T-helper 2 cell treated with Interferon-gamma antibody and Interleukin-4, amounts not matched to agents 5 μg/mL and 100 μg/mL, for 36 hours (primary cell): ENCODE results near the gene TPTE.
"Not testable (repeated sequence)": the region's sequence is repeated elsewhere in the genome, so short reads cannot be mapped to it uniquely, and the experiment has no call there.

ENCODE experiments used
- DNase-seq: peaks from one replicate; pipeline ENCODE4 v3.0.0; 2021; ENCODE audit warnings: low spot score
- H3K27ac Mint-ChIP-seq: one replicate; pipeline ENCODE4 v1.8.0; 2021; ENCODE audit warnings: mild to moderate bottlenecking, mixed read lengths
- H3K27me3 Mint-ChIP-seq: one replicate; pipeline ENCODE4 v1.8.0; 2021; ENCODE audit warnings: low read depth, mixed read lengths
- H3K36me3 Mint-ChIP-seq: one replicate; pipeline ENCODE4 v1.8.0; 2021; ENCODE audit warnings: low read depth, mixed read lengths
- H3K4me1 Mint-ChIP-seq: one replicate; pipeline ENCODE4 v1.8.0; 2021; ENCODE audit warnings: low read depth, mixed read lengths
- H3K4me3 Mint-ChIP-seq: one replicate; pipeline ENCODE4 v1.8.0; 2022; ENCODE audit warnings: mild to moderate bottlenecking, moderate library complexity, mixed read lengths
- H3K9me3 Mint-ChIP-seq: one replicate; pipeline ENCODE4 v1.8.0; 2021; ENCODE audit warnings: mixed read lengths

TPTE gene

DNA sequence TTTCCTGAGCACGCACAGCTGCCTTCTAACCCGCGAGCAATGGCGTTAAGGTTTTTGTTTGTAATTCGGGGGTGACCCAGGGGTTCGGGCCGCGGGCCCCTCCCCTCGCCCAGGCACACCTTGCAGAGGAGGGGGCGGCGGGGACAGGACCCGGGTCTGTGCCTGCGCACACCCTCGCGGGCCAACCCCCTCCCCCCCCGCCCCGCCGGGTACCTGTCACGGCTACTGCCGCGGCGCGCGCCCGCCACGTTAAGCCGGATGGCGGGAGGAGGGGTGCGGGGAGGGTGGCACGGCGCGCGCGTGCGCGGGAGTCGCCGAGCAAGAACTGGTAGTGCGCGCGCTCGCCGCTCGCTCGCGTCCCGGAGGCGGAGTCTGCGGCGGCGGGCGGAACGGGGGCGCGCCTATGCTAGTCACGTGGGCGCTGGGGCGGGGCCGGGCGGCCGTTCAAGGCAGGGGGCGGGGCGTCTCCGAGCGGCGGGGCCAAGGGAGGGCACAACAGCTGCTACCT is at the start of gene TPTE:
TPTE (plus strand) TSS at position 493 of the 508 bp plus-strand sequence. CDS start 17,141 bp downstream, outside the sequence.
- H3K9me3 Mint-ChIP-seq = peaks cover 52% of the 10 kb centered on the region
- no peak within 1 kb of the TSS for H3K27ac Mint-ChIP-seq

DNA sequence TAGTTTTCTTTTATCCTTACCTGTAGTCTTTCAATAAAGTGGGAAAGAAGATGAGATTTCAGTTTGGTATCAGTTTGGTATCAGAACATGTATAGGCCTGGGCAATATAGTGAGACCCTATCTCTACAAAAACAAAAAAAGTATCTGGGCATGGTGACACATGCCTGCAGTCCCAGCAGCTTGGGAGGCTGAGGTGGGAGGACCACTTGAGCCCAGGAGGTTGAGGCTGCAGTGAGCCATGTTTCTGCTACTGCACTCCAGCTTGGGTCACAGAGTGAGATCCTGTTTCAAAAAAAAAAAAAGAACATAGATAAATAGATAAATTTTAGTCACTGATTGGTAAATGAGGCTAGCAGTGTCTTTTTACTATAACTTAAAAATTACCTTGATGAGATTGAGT is 49.4 kb upstream of the TPTE start:
- H3K27me3 Mint-ChIP-seq, DNase-seq, H3K4me3 Mint-ChIP-seq, H3K36me3 Mint-ChIP-seq, H3K4me1 Mint-ChIP-seq, H3K27ac Mint-ChIP-seq: not testable (repeated sequence)
- H3K9me3 Mint-ChIP-seq = peaks cover 13% of the 10 kb centered on the region

More for the DNA sequence above, at the start of gene TPTE:
- no peaks in the 10 kb centered on the region for H3K27me3 Mint-ChIP-seq
- H3K36me3 Mint-ChIP-seq = peaks cover 2% of the 10 kb centered on the region
- no peak within 1 kb of the TSS for H3K4me3 Mint-ChIP-seq
- no peak for DNase-seq
- H3K4me1 Mint-ChIP-seq = no peaks in the 10 kb centered on the region

DNA sequence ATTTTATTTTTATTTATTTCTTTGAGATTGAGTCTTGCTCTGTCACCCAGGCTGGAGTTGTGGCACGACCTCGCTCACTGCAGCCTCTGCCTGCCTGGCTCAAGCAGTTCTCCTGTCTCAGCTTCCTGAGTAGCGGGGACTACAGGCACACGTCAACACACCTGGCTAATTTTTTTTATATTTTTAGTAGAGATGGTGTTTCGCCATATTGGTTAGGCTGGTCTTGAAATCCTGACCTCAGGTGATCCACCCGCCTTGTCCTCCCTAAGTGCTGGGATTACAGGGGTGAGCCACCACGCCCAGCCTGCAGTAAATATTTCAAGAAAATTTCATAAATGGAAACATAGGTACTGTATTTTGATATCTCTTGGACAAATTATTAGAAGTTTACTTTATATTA is 43.6 kb upstream of the TPTE start:
- H3K4me3 Mint-ChIP-seq, H3K36me3 Mint-ChIP-seq, H3K27ac Mint-ChIP-seq, H3K4me1 Mint-ChIP-seq, DNase-seq, H3K27me3 Mint-ChIP-seq: not testable (repeated sequence)
- peaks cover 42% of the 10 kb centered on the region for H3K9me3 Mint-ChIP-seq

DNA sequence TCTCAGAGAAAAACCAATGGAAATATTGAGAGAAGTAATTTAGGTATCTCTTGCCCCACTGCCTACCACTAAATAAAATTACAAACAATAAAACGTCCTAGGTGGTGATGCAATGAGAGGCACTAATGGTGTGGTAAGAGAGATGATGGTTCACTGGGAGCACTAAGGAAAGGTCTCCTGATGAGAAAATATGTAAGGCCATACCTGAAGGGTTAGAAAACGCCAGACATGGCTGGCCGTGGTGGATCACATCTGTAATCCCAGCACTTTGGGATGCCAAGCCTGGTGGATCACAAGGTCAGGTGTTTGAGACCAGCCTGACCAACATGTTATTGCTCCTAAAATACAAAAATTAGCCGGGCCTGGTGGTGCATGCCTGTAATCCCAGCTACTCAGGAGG is 41.5 kb upstream of the TPTE start:
- not testable (repeated sequence) for DNase-seq, H3K4me3 Mint-ChIP-seq, H3K4me1 Mint-ChIP-seq, H3K27me3 Mint-ChIP-seq, H3K27ac Mint-ChIP-seq, H3K36me3 Mint-ChIP-seq
- peaks cover 45% of the 10 kb centered on the region for H3K9me3 Mint-ChIP-seq

DNA sequence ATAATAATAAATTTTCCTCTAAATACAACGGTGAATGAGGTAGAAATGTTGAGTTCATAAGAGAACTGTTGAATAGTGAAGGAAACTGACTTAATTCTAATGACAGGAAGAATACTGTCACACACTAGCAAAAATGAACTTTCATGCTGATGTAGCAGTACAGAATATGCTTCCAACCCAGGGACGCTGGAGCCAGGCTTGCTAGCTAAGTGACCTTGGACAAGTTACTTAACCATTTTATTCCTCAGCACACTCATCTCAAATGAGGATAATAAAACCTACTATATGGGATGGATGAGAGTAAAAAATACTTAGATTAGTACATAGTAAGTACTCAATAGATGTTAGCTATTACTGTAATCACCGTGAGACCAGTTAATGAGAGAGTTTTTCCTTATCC is 36.5 kb upstream of the TPTE start:
- H3K9me3 Mint-ChIP-seq = peaks cover 27% of the 10 kb centered on the region
- H3K4me1 Mint-ChIP-seq, H3K27ac Mint-ChIP-seq, DNase-seq, H3K36me3 Mint-ChIP-seq, H3K4me3 Mint-ChIP-seq, H3K27me3 Mint-ChIP-seq: not testable (repeated sequence)

DNA sequence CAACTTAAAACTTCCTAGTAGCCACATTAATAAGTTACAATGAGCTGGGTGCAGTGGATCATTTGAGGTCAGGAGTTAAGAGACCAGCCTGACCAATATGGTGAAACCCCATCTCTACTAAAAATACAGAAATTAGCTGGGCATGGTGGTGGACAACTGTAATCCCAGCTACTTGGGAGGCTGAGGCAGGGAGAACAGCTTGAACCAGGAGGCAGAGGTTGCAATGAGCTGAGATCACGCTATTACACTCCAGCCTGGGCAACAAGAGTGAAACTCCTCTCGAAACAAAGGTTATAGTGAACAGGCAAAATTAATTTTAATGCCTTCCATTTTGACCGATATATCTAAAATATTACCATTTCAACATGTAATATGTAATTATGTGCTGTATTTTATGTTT is 30.9 kb upstream of the TPTE start:
- not testable (repeated sequence) for H3K27me3 Mint-ChIP-seq, H3K4me3 Mint-ChIP-seq, DNase-seq, H3K36me3 Mint-ChIP-seq, H3K9me3 Mint-ChIP-seq, H3K27ac Mint-ChIP-seq, H3K4me1 Mint-ChIP-seq

DNA sequence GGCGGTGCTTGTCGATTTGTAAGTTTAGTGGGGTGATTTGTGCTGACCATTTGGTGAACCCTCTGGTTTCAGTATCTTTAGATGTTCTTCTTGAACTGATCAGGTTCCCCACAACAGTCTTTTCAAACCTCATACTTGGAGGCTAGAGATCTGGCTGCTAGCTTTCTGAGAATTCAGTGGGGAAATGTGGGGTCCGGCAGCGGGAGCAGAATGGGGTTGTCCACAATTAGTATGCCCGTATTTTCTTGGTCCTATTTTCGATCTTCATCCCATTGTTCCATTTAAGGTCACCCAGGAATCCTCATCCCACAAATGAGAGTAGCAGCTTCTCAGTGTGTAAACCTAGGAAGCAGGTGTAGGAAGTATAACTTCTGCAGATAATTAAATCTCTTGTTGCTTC is 10.3 kb upstream of the TPTE start:
- no peak overlapping the region for H3K4me3 Mint-ChIP-seq
- DNase-seq = no peak
- peaks cover 40% of the 10 kb centered on the region for H3K9me3 Mint-ChIP-seq
- H3K4me1 Mint-ChIP-seq = no peaks in the 10 kb centered on the region
- H3K27me3 Mint-ChIP-seq = no peaks in the 10 kb centered on the region
- H3K27ac Mint-ChIP-seq = no peak overlapping the region
- no peaks in the 10 kb centered on the region for H3K36me3 Mint-ChIP-seq

DNA sequence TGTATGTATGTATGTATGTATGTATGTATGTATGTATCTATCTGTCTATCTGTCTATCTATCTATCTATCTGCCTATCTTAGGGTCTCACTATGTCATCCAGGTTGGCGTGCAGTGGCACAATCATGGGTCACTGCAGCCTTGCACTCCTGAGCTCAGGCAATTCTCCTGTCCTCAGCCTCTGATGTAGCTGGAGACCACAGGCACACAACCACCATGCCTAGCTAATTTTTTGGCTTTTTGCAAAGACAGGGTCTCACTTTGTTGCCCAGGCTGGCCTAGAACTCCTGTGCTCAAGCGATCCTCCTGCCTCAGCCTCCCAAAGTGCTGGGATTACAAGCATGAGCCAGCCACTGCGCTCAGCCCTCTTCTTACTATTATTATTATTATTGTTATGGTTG is 4.5 kb upstream of the TPTE start:
- not testable (repeated sequence) for H3K4me3 Mint-ChIP-seq, H3K36me3 Mint-ChIP-seq, DNase-seq, H3K4me1 Mint-ChIP-seq, H3K27me3 Mint-ChIP-seq, H3K27ac Mint-ChIP-seq
- H3K9me3 Mint-ChIP-seq = peaks cover 58% of the 10 kb centered on the region

DNA sequence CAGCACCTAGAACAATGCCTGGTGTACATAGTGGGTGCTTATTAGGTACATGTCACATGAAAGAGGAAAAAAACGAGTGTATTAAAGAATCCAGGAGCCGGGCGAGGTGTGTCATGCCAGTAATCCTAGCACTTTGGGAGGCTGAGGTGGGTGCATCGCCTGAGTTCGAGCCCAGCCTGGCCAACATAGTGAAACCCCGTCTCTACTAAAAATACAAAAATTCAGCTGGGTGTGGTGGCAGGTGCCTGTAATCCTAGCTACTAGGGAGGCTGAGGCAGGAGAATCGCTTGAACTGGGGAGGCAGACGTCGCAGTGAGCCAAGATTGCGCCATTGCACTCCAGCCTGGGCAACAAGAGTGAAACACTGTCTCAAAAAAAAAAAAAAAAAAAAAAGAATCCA is 3.5 kb upstream of the TPTE start:
- peaks cover 64% of the 10 kb centered on the region for H3K9me3 Mint-ChIP-seq
- DNase-seq, H3K27me3 Mint-ChIP-seq, H3K4me3 Mint-ChIP-seq, H3K27ac Mint-ChIP-seq, H3K4me1 Mint-ChIP-seq, H3K36me3 Mint-ChIP-seq: not testable (repeated sequence)

DNA sequence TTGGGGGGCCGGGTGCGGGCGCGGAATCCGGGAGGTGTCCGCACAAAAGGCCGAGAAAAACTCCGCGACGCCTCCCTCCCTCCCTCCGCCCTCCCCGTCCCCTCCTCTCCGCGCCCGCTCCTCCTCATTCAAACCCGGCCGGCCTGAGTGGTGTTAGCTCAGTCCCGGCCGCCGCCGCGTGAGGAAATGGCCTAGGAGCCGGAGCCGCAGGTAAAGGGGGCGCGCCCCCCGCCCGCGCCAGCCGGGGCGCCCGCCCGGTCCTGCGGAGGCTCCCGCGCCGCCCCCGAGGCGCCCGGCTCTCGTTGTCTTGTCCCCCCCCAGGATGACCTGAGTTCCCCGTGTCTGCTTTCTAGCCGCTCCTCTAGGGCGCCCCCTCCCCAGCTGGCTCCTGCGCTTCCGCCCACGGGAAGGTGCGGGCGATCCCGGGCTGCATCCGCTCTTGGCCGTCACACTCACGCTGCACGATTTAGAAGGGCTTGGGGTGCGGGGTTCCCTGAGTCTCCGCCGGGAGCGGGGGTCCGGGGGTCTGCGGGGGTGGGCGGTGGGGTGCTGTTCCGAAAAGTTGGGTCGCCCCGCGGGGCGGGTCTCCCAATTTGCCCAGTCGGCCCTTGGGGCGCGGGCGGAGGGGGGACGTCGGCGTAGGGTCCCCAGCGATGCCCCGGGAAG is 585 bp downstream of the TPTE start:
- H3K4me3 Mint-ChIP-seq, H3K27ac Mint-ChIP-seq, DNase-seq, H3K36me3 Mint-ChIP-seq, H3K4me1 Mint-ChIP-seq, H3K27me3 Mint-ChIP-seq: not testable (repeated sequence)
- peaks cover 46% of the 10 kb centered on the region for H3K9me3 Mint-ChIP-seq

DNA sequence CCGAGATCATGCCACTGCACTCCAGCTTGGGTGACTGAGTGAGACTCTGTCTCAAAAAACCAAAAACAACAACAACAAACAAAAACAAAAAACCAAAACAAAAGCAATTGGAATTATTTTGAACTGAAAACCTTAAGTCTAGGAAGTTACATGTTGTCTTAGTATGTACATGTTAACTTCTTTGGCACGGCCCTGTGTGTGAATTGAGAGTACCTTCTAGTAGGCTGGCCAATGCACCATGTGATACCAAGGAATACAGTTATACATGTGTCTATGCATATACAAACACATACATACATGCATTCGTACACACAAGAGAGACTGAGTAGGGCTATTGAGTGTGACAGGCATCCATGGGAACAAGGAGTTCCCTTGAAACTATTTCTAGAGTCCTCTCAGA is 18.6 kb downstream of the TPTE start:
- Mint-ChIP-seq H3K4me1 (no peaks in the 10 kb centered on the region), H3K9me3 (peaks cover 16% of the 10 kb centered on the region), H3K4me3 (no peak overlapping the region), H3K27ac (no peak overlapping the region), H3K36me3 (no peaks in the 10 kb centered on the region), H3K27me3 (no peaks in the 10 kb centered on the region)
- DNase-seq = no peak

DNA sequence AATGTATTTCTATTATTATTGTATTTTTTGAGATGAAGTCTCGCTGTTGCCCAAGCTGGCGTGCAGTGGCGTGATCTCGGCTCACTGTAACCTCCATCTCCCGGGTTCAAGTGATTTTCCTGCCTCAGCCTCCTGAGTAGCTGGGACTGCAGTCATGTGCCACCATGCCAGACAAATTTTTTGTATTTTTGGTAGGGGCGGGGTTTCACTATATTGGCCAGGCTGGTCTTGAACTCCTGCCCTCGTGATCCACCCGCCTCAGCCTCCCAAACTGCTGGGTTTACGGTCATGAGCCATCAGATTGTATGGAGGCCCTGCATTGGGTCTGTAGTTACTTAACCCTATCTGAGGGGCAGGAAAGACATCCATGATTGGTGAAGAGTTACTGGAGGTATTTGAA is 23.0 kb downstream of the TPTE start:
- not testable (repeated sequence) for H3K4me1 Mint-ChIP-seq, H3K27me3 Mint-ChIP-seq, DNase-seq, H3K4me3 Mint-ChIP-seq, H3K27ac Mint-ChIP-seq, H3K36me3 Mint-ChIP-seq
- peaks cover 27% of the 10 kb centered on the region for H3K9me3 Mint-ChIP-seq

DNA sequence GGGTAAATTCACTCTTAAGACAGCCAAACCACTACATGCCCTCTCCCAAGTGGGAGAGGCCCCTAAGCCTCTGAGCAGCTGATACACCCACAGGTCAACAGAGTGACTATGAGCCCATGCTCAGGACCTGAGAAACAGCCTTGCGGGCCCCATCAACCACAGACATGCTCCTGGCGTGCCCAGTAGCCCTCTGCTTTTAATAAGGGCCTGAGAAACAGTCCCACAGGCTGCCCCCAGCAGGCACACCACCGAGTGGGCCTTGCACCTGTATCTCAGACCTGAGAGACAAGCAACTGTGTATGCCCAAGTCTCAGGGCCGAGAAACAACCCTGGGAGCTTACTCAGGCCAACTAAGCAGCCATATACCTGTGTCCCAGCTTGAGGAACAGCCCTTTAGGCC is 26.5 kb downstream of the TPTE start:
- not testable (repeated sequence) for H3K27me3 Mint-ChIP-seq, H3K4me3 Mint-ChIP-seq, DNase-seq, H3K27ac Mint-ChIP-seq, H3K36me3 Mint-ChIP-seq, H3K4me1 Mint-ChIP-seq
- peaks cover 56% of the 10 kb centered on the region for H3K9me3 Mint-ChIP-seq

DNA sequence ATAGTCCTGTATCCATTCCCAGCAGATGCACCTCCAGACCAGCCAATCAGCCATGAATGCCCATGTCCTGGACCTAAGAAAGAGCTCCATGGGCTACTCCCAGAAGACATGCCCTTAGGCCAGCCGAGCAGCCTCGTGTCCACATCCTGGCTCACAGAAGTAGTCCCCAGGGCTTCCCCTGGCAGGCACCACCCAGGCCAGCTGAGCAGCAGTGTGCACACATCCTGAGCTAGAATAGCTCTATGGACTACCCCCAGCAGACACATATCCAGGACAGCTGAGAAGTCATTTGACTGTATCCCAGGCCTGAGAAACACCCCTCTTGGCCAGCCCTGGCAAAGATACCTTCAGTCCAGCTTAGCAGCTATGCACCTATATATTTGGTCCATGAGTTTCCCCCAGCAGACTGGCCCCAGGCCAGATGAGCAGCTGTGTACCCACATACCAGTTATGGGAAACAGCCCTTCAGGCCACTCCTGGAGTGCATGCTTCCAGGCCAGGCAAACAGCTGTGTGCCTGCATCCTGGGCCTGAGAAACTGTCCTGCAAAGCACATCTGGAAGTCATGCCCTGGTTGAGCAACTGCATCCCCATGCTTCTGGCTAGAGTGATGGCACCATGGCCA is 27.1 kb downstream of the TPTE start:
- H3K9me3 Mint-ChIP-seq = peaks cover 56% of the 10 kb centered on the region
- H3K36me3 Mint-ChIP-seq, H3K27ac Mint-ChIP-seq, H3K27me3 Mint-ChIP-seq, H3K4me3 Mint-ChIP-seq, H3K4me1 Mint-ChIP-seq, DNase-seq: not testable (repeated sequence)

DNA sequence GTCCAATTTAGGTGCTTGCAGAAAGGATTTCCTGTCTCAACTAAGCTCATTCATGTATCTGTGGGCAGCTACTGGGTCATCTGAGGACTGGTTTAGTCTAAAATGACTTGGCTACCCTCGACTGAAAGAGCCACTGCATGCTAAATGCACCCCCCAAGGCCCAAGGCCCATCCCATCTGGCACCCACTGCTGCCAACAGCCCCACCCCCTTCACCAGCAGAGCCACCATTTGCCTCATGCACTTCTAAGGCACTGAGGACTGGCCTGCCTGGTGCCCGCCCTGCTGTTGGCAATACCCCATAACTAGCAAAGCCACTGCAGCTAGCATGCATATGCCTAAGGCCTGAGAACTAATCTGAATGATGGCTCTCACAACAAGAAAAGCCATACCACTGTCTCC is 49.4 kb downstream of the TPTE start:
- not testable (repeated sequence) for H3K4me3 Mint-ChIP-seq, H3K4me1 Mint-ChIP-seq, H3K27ac Mint-ChIP-seq, DNase-seq, H3K27me3 Mint-ChIP-seq, H3K36me3 Mint-ChIP-seq
- H3K9me3 Mint-ChIP-seq = peaks cover 48% of the 10 kb centered on the region
